Measurements from ENCODE around the gene TMEM151A. TPM values are rescaled to one million over a fixed set of nuclear protein-coding genes. Genes with fewer than 3 reads are reported as not detected.

Gene TMEM151A
- total RNA-seq, 1 donor from 2014 or later: not detected

DNA sequence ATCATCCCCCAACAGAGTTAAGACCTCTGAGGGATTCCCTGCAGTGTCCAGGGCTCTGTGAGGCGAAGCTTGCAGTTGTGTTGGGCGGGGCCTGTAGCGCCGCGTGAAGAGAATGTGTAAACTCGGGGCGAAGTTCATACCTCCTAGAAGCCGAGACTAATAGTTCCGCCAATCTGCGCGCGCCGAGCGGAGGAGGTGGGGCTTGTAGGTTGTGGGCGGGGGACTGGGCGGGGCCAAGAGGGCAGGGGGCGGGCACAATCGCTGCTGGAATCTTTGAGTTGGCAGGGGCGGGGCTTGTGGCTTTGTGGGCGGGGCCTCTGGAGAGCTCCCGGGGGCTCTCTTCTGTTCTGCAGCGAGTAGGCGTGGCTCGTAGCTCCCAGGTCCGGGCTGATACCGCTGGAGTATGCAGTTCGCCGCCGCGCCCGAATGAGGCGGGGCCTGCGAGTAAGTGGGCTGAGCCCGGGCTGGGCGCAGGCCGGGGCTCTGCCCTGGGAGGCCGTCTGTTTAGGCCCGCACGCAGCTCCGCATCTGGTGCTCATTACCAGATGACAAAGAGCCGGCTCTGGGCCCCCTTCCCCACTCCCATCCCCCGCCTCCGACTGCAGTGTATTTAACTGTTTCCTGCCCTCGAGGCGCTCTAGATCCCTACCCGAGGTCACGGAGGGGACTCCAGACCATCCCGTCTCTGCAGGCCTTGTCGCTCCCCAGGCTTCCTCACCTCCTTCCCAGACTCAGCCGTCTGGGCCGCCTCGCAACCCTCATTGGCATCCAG, 21.0 kb downstream of the TMEM151A start:
- peaks cover 24% of the 10 kb centered on the region for H3K27me3 ChIP-seq
- H3K4me3 ChIP-seq: peak overlapping the region; percentile 53
- no peaks in the 10 kb centered on the region for H3K9me3 Mint-ChIP-seq
- peaks cover 10% of the 10 kb centered on the region for H3K27me3 Mint-ChIP-seq (ENCODE audit: insufficient read depth, low read depth)
- H3K36me3 Mint-ChIP-seq: no peaks in the 10 kb centered on the region
- H3K27ac Mint-ChIP-seq: peak overlapping the region; percentile 93
- no peaks in the 10 kb centered on the region for H3K79me2 ChIP-seq (ENCODE audit: low read depth)
- peaks cover 34% of the 10 kb centered on the region for H3F3A ChIP-seq (ENCODE audit: low read depth)
- peak overlapping the region; percentile 74 for H3K4me2 ChIP-seq
- H3K4me1 ChIP-seq: peaks cover 21% of the 10 kb centered on the region
- H3K27ac ChIP-seq: peak overlapping the region; percentile 85
- H3K9ac ChIP-seq: no peak overlapping the region
- peak overlapping the region; percentile 91 for H3K4me3 Mint-ChIP-seq
- H3K9me3 ChIP-seq (ENCODE audit: low read depth): no peaks in the 10 kb centered on the region
- H3K4me1 Mint-ChIP-seq: peaks cover 27% of the 10 kb centered on the region
- H4K20me1 ChIP-seq (ENCODE audit: low read depth): no peaks in the 10 kb centered on the region
- no peak for TF ChIP-seq EZH2 (IDR thresholded peaks at IDR 0.05)
- TF ChIP-seq EZH2phosphoT487 (IDR thresholded peaks at IDR 0.05): no peak
- TF ChIP-seq, protein P1, sequence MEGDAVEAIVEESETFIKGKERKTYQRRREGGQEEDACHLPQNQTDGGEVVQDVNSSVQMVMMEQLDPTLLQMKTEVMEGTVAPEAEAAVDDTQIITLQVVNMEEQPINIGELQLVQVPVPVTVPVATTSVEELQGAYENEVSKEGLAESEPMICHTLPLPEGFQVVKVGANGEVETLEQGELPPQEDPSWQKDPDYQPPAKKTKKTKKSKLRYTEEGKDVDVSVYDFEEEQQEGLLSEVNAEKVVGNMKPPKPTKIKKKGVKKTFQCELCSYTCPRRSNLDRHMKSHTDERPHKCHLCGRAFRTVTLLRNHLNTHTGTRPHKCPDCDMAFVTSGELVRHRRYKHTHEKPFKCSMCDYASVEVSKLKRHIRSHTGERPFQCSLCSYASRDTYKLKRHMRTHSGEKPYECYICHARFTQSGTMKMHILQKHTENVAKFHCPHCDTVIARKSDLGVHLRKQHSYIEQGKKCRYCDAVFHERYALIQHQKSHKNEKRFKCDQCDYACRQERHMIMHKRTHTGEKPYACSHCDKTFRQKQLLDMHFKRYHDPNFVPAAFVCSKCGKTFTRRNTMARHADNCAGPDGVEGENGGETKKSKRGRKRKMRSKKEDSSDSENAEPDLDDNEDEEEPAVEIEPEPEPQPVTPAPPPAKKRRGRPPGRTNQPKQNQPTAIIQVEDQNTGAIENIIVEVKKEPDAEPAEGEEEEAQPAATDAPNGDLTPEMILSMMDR (IDR thresholded peaks at IDR 0.05): no peak
- H3K36me3 ChIP-seq: no peaks in the 10 kb centered on the region
- H2AFZ ChIP-seq (replicated peaks): peak overlapping the region; percentile 95
- peak; percentile 100 for DNase-seq (ENCODE audit: low spot score)

DNA sequence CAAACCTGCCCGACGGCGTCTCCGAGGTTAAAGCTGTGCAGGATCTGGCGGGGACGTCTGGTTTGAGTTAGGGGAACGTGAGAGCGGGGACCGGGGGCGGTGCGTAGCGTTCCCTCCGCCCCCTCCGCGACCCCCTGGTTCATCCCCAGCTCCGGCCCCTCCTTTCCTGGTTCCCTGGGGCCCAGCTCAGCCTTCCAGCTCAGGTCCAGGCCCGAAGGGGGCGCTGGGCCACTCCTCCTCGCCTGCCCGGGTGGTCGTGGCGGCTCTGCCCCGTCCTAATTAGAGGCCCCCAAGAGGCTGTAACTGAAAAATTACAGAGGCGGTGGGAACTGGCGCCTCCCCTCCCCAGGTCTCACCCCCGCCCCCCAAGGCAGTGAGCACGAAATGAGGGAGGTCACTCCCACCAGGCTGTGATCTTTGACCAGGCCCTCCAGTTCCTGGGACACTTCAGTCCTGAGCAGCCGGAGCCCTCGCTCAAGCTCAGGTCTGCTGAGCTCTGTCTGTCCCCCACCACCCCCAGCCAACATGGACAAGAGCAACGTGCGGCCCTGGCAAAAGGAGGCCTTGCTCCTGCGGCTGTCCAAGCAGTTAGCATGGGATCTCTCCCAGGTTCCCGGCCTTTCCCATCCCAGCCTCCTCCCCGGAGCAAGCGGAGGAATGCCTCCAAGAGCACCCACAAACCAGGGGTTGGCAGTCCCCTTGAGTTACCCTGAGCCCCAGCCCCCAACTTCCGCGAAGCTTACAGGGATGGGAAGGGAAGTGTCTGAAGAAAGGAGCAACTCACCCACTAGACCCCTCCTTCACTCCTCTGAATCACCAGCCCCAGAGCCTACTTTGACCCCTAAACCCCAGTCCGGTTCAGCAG, 21.9 kb downstream of the TMEM151A start:
- Histone ChIP-seq H3K27me3 (peaks cover 24% of the 10 kb centered on the region), H3K4me1 (peaks cover 28% of the 10 kb centered on the region), H3K4me3 (peak overlapping the region; percentile 43), H3K79me2 (ENCODE audit: low read depth) (no peaks in the 10 kb centered on the region), H3K36me3 (no peaks in the 10 kb centered on the region), H3K27ac (peak overlapping the region; percentile 85), H3K9me3 (ENCODE audit: low read depth) (no peaks in the 10 kb centered on the region), H4K20me1 (ENCODE audit: low read depth) (no peaks in the 10 kb centered on the region), H3K4me2 (peak overlapping the region; percentile 70), H2AFZ (replicated peaks) (peak overlapping the region; percentile 58), H3K9ac (no peak overlapping the region), H3F3A (ENCODE audit: low read depth) (peaks cover 34% of the 10 kb centered on the region)
- Mint-ChIP-seq H3K27ac (peak overlapping the region; percentile 92), H3K4me3 (peak overlapping the region; percentile 91), H3K9me3 (no peaks in the 10 kb centered on the region), H3K4me1 (peaks cover 35% of the 10 kb centered on the region), H3K36me3 (no peaks in the 10 kb centered on the region), H3K27me3 (ENCODE audit: insufficient read depth, low read depth) (peaks cover 10% of the 10 kb centered on the region)
- DNase-seq (ENCODE audit: low spot score): peak; percentile 85
- TF ChIP-seq, protein P1 (IDR thresholded peaks at IDR 0.05): peak; percentile 57
- TF ChIP-seq EZH2 (IDR thresholded peaks at IDR 0.05): no peak

DNA sequence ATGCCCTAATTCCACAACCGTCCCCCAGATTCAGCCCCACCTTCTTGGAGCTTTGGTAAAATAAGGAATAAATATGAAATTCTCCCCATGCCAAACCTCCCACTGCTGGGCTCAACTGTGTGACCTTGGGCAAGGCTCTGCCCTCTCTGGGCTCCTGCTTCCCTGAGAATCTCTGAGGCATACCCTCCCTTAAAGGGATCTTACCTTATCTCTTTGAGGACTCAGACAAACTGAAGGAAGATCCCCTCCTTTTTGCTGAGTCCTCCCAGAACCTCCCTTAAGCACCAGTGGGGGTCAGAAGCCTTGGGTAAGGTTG, 22.4 kb downstream of the TMEM151A start:
- Histone ChIP-seq H3K9me3 (ENCODE audit: low read depth) (no peaks in the 10 kb centered on the region), H3F3A (ENCODE audit: low read depth) (peaks cover 34% of the 10 kb centered on the region), H3K79me2 (ENCODE audit: low read depth) (no peaks in the 10 kb centered on the region), H3K27me3 (peaks cover 24% of the 10 kb centered on the region), H3K36me3 (no peaks in the 10 kb centered on the region), H3K4me3 (no peak overlapping the region), H3K4me1 (peaks cover 28% of the 10 kb centered on the region), H3K9ac (no peak overlapping the region), H3K4me2 (no peak overlapping the region), H3K27ac (no peak overlapping the region), H4K20me1 (ENCODE audit: low read depth) (no peaks in the 10 kb centered on the region), H2AFZ (replicated peaks) (no peak overlapping the region)
- no peak for DNase-seq (ENCODE audit: low spot score)
- Mint-ChIP-seq H3K9me3 (peaks cover 2% of the 10 kb centered on the region), H3K4me3 (peak overlapping the region; percentile 74), H3K27ac (peak overlapping the region; percentile 92), H3K27me3 (ENCODE audit: insufficient read depth, low read depth) (peaks cover 12% of the 10 kb centered on the region), H3K4me1 (peaks cover 41% of the 10 kb centered on the region), H3K36me3 (no peaks in the 10 kb centered on the region)
- TF ChIP-seq EZH2phosphoT487 (IDR thresholded peaks at IDR 0.05): no peak
- TF ChIP-seq, protein P1 (IDR thresholded peaks at IDR 0.05): no peak
- TF ChIP-seq EZH2 (IDR thresholded peaks at IDR 0.05): no peak

Data from neural progenitor cell (in vitro differentiated cells).